ENCODE measurements around the gene RD3L. TPM values are rescaled to one million over a fixed set of nuclear protein-coding genes. Genes with fewer than 3 reads are reported as not detected.
A peak's percentile ranks its signal among the peaks of the same experiment; 100 is the strongest.

RD3L gene
- total RNA-seq, 2 donors from 2014 or later: not detected

DNA sequence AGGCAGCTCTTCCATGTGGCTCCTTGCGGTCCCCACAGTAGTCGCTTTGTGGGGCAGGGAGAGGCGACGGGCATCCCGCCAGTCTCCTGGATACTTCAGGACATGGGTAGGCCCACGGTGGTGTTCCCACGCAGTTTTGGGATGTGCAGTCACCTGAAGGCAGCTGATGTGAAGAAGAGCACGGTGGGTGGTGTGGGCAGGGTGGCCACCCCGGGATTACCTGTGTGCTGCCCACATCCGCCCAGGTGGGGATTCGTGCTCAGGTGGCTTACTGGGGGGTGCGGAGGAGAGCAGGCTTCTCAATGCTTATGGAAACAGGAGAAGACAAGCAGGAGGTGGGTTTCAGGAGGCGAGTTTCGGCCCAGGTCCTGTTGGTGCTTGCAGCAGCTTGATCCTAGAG is 42.5 kb downstream of the RD3L start:
- Mint-ChIP-seq H3K9me3 (peaks cover 6% of the 10 kb centered on the region), H3K27me3 (ENCODE audit: insufficient read depth) (peaks cover 8% of the 10 kb centered on the region), H3K27ac (no peak overlapping the region), H3K4me1 (no peaks in the 10 kb centered on the region), H3K4me3 (no peak overlapping the region), H3K36me3 (ENCODE audit: low read depth) (no peaks in the 10 kb centered on the region)
- no peaks in the 10 kb centered on the region for H3K4me1 ChIP-seq (ENCODE audit: control insufficient read depth, insufficient read depth, low read length)
- no peak for DNase-seq
- 92 to 100% methylated on average over 1 to 14 of the region's 14 CpGs for WGBS, 2 experiments (ENCODE audit: insufficient coverage in 1 of 2, insufficient read length in 1 of 2)
- H3K9ac ChIP-seq (ENCODE audit: extremely low read depth, low read length, poor library complexity, severe bottlenecking): no peak overlapping the region
- H3K4me3 ChIP-seq (ENCODE audit: low read length): no peak overlapping the region
- no peaks in the 10 kb centered on the region for H3K36me3 ChIP-seq (ENCODE audit: control insufficient read depth, insufficient read depth, low read length)
- no peak overlapping the region for H3K27ac ChIP-seq (ENCODE audit: low read depth, low read length)
- H3K9me3 ChIP-seq (ENCODE audit: control insufficient read depth, low read length): no peaks in the 10 kb centered on the region
- no peak for TF ChIP-seq CTCF (conservative IDR thresholded peaks at IDR 0.05)
- no peaks in the 10 kb centered on the region for H3K27me3 ChIP-seq (ENCODE audit: control insufficient read depth, insufficient read depth, low read length, poor library complexity, severe bottlenecking)

DNA sequence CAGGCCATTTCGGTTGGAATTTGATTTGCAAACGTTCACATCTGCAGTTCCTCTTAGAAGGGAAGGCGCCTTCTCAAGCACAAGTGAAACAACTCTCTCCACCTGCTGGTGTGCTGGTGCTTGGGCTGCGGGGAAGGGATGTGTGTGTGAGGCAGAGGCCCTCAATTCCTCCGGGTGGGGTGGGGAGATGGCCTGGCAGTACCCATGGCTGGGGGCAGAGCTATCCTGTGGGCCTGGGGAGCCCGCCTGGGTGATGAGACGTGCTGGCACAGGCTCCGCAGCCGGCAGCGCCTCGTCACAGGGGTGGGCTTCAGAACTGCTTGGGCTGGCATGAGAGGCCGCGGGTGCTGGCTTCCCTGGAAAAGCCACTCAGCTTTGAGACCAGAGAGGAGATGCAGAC is 43.0 kb downstream of the RD3L start:
- no peaks in the 10 kb centered on the region for H3K4me1 Mint-ChIP-seq
- no peaks in the 10 kb centered on the region for H3K36me3 ChIP-seq (ENCODE audit: control insufficient read depth, insufficient read depth, low read length)
- DNase-seq: no peak
- H3K27ac ChIP-seq (ENCODE audit: low read depth, low read length): no peak overlapping the region
- peak; percentile 43 for TF ChIP-seq CTCF (conservative IDR thresholded peaks at IDR 0.05)
- no peak overlapping the region for H3K9ac ChIP-seq (ENCODE audit: extremely low read depth, low read length, poor library complexity, severe bottlenecking)
- H3K9me3 Mint-ChIP-seq: peaks cover 6% of the 10 kb centered on the region
- 83 to 84% methylated on average over 5 to 13 of the region's 13 CpGs for WGBS, 2 experiments (ENCODE audit: insufficient coverage in 1 of 2, insufficient read length in 1 of 2)
- no peaks in the 10 kb centered on the region for H3K9me3 ChIP-seq (ENCODE audit: control insufficient read depth, low read length)
- peaks cover 8% of the 10 kb centered on the region for H3K27me3 Mint-ChIP-seq (ENCODE audit: insufficient read depth)
- H3K4me3 ChIP-seq (ENCODE audit: low read length): no peak overlapping the region
- H3K4me3 Mint-ChIP-seq: no peak overlapping the region
- no peaks in the 10 kb centered on the region for H3K36me3 Mint-ChIP-seq (ENCODE audit: low read depth)
- H3K4me1 ChIP-seq (ENCODE audit: control insufficient read depth, insufficient read depth, low read length): no peaks in the 10 kb centered on the region
- no peaks in the 10 kb centered on the region for H3K27me3 ChIP-seq (ENCODE audit: control insufficient read depth, insufficient read depth, low read length, poor library complexity, severe bottlenecking)
- H3K27ac Mint-ChIP-seq: no peak overlapping the region

DNA sequence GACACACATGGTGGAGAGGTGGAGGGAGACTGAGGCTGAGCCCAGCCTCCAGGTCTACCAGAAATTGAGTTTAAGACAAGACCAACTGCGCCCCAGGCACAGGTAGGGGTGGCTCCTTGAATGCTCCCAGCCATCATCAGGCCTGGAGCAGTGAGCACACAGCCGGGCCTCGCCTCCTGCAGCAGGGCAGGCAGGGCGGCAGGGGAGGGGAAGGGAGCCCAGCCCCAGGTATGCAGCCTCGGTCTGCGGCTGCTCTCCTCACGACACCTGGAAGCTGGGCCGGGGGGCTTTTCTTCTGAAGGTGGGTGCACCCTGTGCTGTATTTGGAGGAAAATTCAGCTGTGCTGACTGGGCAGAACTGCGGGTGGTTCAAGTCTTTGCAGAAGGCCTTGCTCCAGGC is 43.6 kb downstream of the RD3L start:
- H3K9me3 Mint-ChIP-seq: peaks cover 6% of the 10 kb centered on the region
- peaks cover 8% of the 10 kb centered on the region for H3K27me3 Mint-ChIP-seq (ENCODE audit: insufficient read depth)
- 90 to 91% methylated on average over 9 of the region's 9 CpGs for WGBS, 2 experiments (ENCODE audit: insufficient coverage in 1 of 2, insufficient read length in 1 of 2)
- H3K4me3 Mint-ChIP-seq: no peak overlapping the region
- no peak overlapping the region for H3K27ac Mint-ChIP-seq
- Histone ChIP-seq H3K27me3 (ENCODE audit: control insufficient read depth, insufficient read depth, low read length, poor library complexity, severe bottlenecking) (no peaks in the 10 kb centered on the region), H3K27ac (ENCODE audit: low read depth, low read length) (no peak overlapping the region), H3K4me3 (ENCODE audit: low read length) (no peak overlapping the region), H3K9ac (ENCODE audit: extremely low read depth, low read length, poor library complexity, severe bottlenecking) (no peak overlapping the region), H3K9me3 (ENCODE audit: control insufficient read depth, low read length) (no peaks in the 10 kb centered on the region), H3K36me3 (ENCODE audit: control insufficient read depth, insufficient read depth, low read length) (no peaks in the 10 kb centered on the region), H3K4me1 (ENCODE audit: control insufficient read depth, insufficient read depth, low read length) (no peaks in the 10 kb centered on the region)
- TF ChIP-seq CTCF (conservative IDR thresholded peaks at IDR 0.05): no peak
- H3K36me3 Mint-ChIP-seq (ENCODE audit: low read depth): no peaks in the 10 kb centered on the region
- DNase-seq: no peak
- H3K4me1 Mint-ChIP-seq: no peaks in the 10 kb centered on the region

Data from endodermal cell (in vitro differentiated cells).